Osteocyte (in vitro differentiated cells): ENCODE measurements around the gene FCRL3. TPM values are rescaled to one million over a fixed set of nuclear protein-coding genes. Genes with fewer than 3 reads are reported as not detected.
"Not testable (repeated sequence)": the region's sequence is repeated elsewhere in the genome, so short reads cannot be mapped to it uniquely, and the experiment has no call there.

Experiments used
- DNase-seq: peaks from one replicate; pipeline ENCODE4 v3.0.0; 2021; ENCODE audit warnings: mixed read lengths; ENCODE audit not compliant: unreplicated experiment; ENCODE audit errors: extremely low spot score
- H3K27ac Mint-ChIP-seq: one replicate; pipeline ENCODE4 v1.8.0; 2021; ENCODE audit warnings: mild to moderate bottlenecking, mixed read lengths; ENCODE audit not compliant: unreplicated experiment
- H3K27me3 Mint-ChIP-seq: one replicate; pipeline ENCODE4 v1.8.0; 2021; ENCODE audit warnings: mixed read lengths; ENCODE audit not compliant: unreplicated experiment
- H3K36me3 Mint-ChIP-seq: one replicate; pipeline ENCODE4 v1.8.0; 2021; ENCODE audit warnings: mixed read lengths; ENCODE audit not compliant: unreplicated experiment
- H3K4me1 Mint-ChIP-seq: one replicate; pipeline ENCODE4 v1.8.0; 2021; ENCODE audit warnings: mixed read lengths; ENCODE audit not compliant: unreplicated experiment
- H3K4me3 Mint-ChIP-seq: one replicate; pipeline ENCODE4 v1.8.0; 2021; ENCODE audit warnings: mild to moderate bottlenecking, moderate library complexity, mixed read lengths; ENCODE audit not compliant: unreplicated experiment
- H3K9me3 Mint-ChIP-seq: one replicate; pipeline ENCODE4 v1.8.0; 2021; ENCODE audit warnings: mixed read lengths; ENCODE audit not compliant: unreplicated experiment
- CTCF ChIP-seq: fragments of 200-600 bp; sonication (generic); IDR thresholded peaks from 2 replicates; pipeline ENCODE4 v1.5.0; 2021; ENCODE audit warnings: antibody characterized with exemption, mild to moderate bottlenecking, moderate library complexity
- long read RNA-seq: library from polyadenylated mRNA; unstranded; transcript quantifications from one replicate; pipeline ENCODE4 v2.0.0, GENCODE V29; 2021
- total RNA-seq: library from RNA; stranded (reverse); gene quantifications from 2 replicates; pipeline ENCODE4 v1.2.1, GENCODE V29; 2021

FCRL3 gene
- total RNA-seq, result not detected in 2 replicates
- long read RNA-seq, result 0 reads

- Mint-ChIP-seq H3K4me3 (no peak within 1 kb of the TSS), H3K4me1 (no peaks in the 10 kb centered on the region), H3K9me3 (no peaks in the 10 kb centered on the region), H3K36me3 (no peaks in the 10 kb centered on the region), H3K27ac (no peak within 1 kb of the TSS), H3K27me3 (no peaks in the 10 kb centered on the region)
- no peak for DNase-seq
- TF ChIP-seq CTCF, result no peak
Measured at GRCh38 chr1:157700732-157701131, at the start of gene FCRL3. Gene FCRL3, minus strand, starts transcription at chr1:157700769. Its CDS starts 280 bp downstream, at chr1:157700489.

GRCh38 chr1:157748262-157748817 lies 47.8 kb upstream of the FCRL3 start:
- DNase-seq, result no peak
- no peaks in the 10 kb centered on the region for H3K4me1 Mint-ChIP-seq
- H3K36me3 Mint-ChIP-seq, result no peaks in the 10 kb centered on the region
- H3K27me3 Mint-ChIP-seq, result no peaks in the 10 kb centered on the region
- no peaks in the 10 kb centered on the region for H3K9me3 Mint-ChIP-seq
- TF ChIP-seq CTCF, result no peak
- no peak overlapping the region for H3K27ac Mint-ChIP-seq
- H3K4me3 Mint-ChIP-seq, result no peak overlapping the region

GRCh38 chr1:157739229-157739901 lies 38.8 kb upstream of the FCRL3 start:
- Mint-ChIP-seq H3K27me3 (no peaks in the 10 kb centered on the region), H3K4me3 (no peak overlapping the region), H3K36me3 (no peaks in the 10 kb centered on the region), H3K4me1 (no peaks in the 10 kb centered on the region), H3K27ac (no peak overlapping the region), H3K9me3 (no peaks in the 10 kb centered on the region)
- no peak for TF ChIP-seq CTCF
- no peak for DNase-seq

- DNase-seq, H3K36me3 Mint-ChIP-seq, H3K27me3 Mint-ChIP-seq, H3K4me1 Mint-ChIP-seq, H3K9me3 Mint-ChIP-seq, H3K4me3 Mint-ChIP-seq, H3K27ac Mint-ChIP-seq: not testable (repeated sequence)
Measured at GRCh38 chr1:157735991-157736390, 35.4 kb upstream of the FCRL3 start.

- Mint-ChIP-seq H3K27ac (no peak overlapping the region), H3K27me3 (no peaks in the 10 kb centered on the region), H3K4me1 (no peaks in the 10 kb centered on the region), H3K36me3 (no peaks in the 10 kb centered on the region), H3K4me3 (no peak overlapping the region), H3K9me3 (no peaks in the 10 kb centered on the region)
- no peak for TF ChIP-seq CTCF
- no peak for DNase-seq
Measured at GRCh38 chr1:157734321-157734720, 33.8 kb upstream of the FCRL3 start.
